Body of pancreas (tissue), 4 donors: Measurements from ENCODE around the gene FADS3. TPM values are rescaled to one million over a fixed set of nuclear protein-coding genes. Genes with fewer than 3 reads are reported as not detected.

Experiments
- ATAC-seq: fragments of 150-250 bp; one replicate; pipeline ENCODE4 v1.9.1; 2016
- DNase-seq, 4 donors: peaks; one replicate each; pipeline ENCODE4 v3.0.0-alpha.2; 2019
- H3K27ac ChIP-seq, 4 donors: fragments of 200-600 bp; sonication (generic); 1 replicate in 3 of 4; 2 replicates in 1 of 4; pipeline versions ENCODE4 v1.5.1 to v1.6.1; 2016 to 2019; ENCODE audit warnings: mild to moderate bottlenecking in 1 of 4, mixed read lengths in 1 of 4, moderate library complexity in 1 of 4
- H3K27me3 ChIP-seq, 2 donors: fragments of 200-600 bp; sonication (generic); one replicate each; pipeline ENCODE4 v1.6.0; 2016; ENCODE audit warnings: mild to moderate bottlenecking in 1 of 2
- H3K36me3 ChIP-seq, 2 donors: fragments of 200-600 bp; sonication (generic); replicated peaks in 1 of 2; 2 replicates each; pipeline ENCODE4 v1.5.1; 2016; ENCODE audit warnings: low read depth in 2 of 2; ENCODE audit not compliant: insufficient read depth in 1 of 2
- H3K4me1 ChIP-seq: fragments of 200-600 bp; sonication (generic); one replicate; pipeline ENCODE4 v1.6.0; 2016
- H3K4me3 ChIP-seq, 2 donors: fragments of 200-600 bp; sonication (generic); 1 replicate in 1 of 2; 2 replicates in 1 of 2; pipeline ENCODE4 v1.5.1; 2016 to 2019
- H3K9me3 ChIP-seq, 3 donors: fragments of 200-600 bp; sonication (generic); 1 replicate in 2 of 3; 2 replicates in 1 of 3; pipeline ENCODE4 v1.5.1; 2016
- CTCF ChIP-seq, 7 experiments: fragments of 450-650 bp in 4 of 7; fragments of 200-600 bp in 3 of 7; sonication (generic) in 3 of 7; IDR thresholded peaks; one replicate each; pipeline ENCODE4 v1.5.1; 2016 to 2019; ENCODE audit warnings: antibody characterized with exemption in 7 of 7
- POLR2A ChIP-seq, 3 donors: fragments of 450-650 bp; IDR thresholded peaks; one replicate each; pipeline ENCODE4 v1.6.1; 2016; ENCODE audit warnings: antibody characterized with exemption in 3 of 3, mild to moderate bottlenecking in 2 of 3
- WGBS, 2 donors: methylation state at CpG; one replicate each; pipeline ENCODE4 v1.1.5; 2017; 5-methylcytosine and 5-hydroxymethylcytosine counted together
- intact Hi-C: fragments of 100-400 bp; cut with DNase I; formaldehyde crosslinking; loops from one replicate; pipeline ENCODE4 v1.15.1; 2023
- total RNA-seq, 2 donors: library from RNA; depleted of rRNA; stranded (reverse); fragments of >200 nt; gene quantifications; one replicate each; pipeline ENCODE4 v1.1.0, GENCODE V29; 2016

FADS3 gene
- total RNA-seq, 2 donors from 2014 or later: 30.9 to 33.0 TPM

DNA sequence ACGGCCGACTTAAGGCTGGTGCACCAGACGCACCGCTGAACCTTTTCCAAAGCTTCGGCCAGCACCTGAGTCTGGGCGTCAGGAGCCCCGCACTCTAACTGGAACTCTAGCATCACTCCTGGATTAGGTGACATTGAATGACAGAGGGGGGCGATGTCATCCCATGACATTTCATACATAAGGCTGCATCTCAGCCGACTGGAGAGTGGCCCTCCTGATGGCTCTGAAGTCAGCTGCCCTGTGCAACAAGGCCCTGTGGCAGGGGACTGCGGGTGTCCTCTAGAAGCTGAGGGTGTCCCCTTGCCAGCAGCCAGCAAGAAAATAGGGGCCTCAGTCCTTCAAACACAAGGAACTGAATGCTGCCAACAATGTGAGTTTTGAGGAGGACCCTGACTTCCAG, 10.1 kb upstream of the FADS3 start:
- no peak for DNase-seq
- intact Hi-C loops: loop anchor here (5.0 kb wide), 2 partner anchors 46 to 156 kb away; no protein-coding TSS in a partner anchor
- ATAC-seq: no peak

GRCh38 chr11:61900251-61900650, 8.9 kb upstream of the FADS3 start:
- Histone ChIP-seq H3K36me3 (no peaks in the 10 kb centered on the region), H3K4me3 (no peak overlapping the region), H3K9me3 (no peaks in the 10 kb centered on the region), H3K27ac (no peak overlapping the region), H3K4me1 (no peaks in the 10 kb centered on the region), H3K27me3 (no peaks in the 10 kb centered on the region)
- 89 to 90% methylated on average over 16 to 17 of the region's 17 CpGs for WGBS, 2 donors
- ATAC-seq: no peak
- no peak for DNase-seq
- no peak for TF ChIP-seq POLR2A (IDR thresholded peaks at IDR 0.05)
- no peak for TF ChIP-seq CTCF (IDR thresholded peaks at IDR 0.05)
- intact Hi-C loops: loop anchor here (5.0 kb wide), 2 partner anchors 47 to 157 kb away; no protein-coding TSS in a partner anchor

More for the DNA sequence above, 10.1 kb upstream of the FADS3 start:
- no peaks in the 10 kb centered on the region for H3K36me3 ChIP-seq
- H3K4me3 ChIP-seq: no peak overlapping the region
- WGBS, 2 donors: 79 to 84% methylated on average over 10 of the region's 10 CpGs
- TF ChIP-seq CTCF (IDR thresholded peaks at IDR 0.05) (no peak), POLR2A (IDR thresholded peaks at IDR 0.05) (no peak)
- no peaks in the 10 kb centered on the region for H3K9me3 ChIP-seq
- H3K4me1 ChIP-seq: no peaks in the 10 kb centered on the region
- no peaks in the 10 kb centered on the region for H3K27me3 ChIP-seq
- no peak overlapping the region for H3K27ac ChIP-seq

DNA sequence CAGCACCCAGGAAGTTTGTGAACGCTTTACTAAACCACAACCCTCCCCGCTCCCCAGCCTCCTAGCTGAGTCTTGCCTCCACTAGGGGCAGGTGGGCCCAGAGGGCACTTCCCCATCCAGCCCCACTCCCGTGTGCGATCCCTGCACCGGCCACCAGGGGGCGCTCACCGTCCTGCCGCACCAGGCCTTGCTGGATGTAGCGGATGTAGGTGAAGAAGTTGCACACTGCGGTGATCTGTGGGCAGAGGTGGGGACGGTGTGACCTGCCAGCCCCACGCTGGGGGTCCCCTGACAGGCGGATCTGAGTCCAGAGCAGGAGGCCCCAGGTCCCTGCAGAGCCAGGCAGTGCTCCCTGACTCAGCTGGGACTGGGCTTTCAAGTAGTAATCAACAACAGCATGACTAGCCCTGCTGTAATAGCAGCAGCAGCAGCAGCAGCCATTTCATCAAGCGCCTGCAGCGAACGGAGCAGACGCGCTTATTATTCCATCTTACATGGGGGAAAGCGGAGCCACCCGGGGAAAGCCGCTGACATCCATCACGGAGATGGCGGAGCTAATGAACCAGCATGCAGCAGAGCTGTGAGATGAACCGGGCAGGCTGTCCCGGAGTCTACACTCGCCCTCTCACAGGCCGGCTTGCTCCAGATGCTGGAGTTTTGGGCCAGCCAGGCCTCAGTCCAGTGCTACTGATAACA, 7.9 kb upstream of the FADS3 start:
- no peaks in the 10 kb centered on the region for H3K4me1 ChIP-seq
- no peak overlapping the region for H3K4me3 ChIP-seq
- no peaks in the 10 kb centered on the region for H3K9me3 ChIP-seq
- intact Hi-C loops: no loop called here
- 35 to 61% methylated on average over 12 to 27 of the region's 27 CpGs for WGBS, 2 donors
- no peaks in the 10 kb centered on the region for H3K36me3 ChIP-seq
- peak; percentile 84 for ATAC-seq
- no peak overlapping the region for H3K27ac ChIP-seq
- TF ChIP-seq CTCF (IDR thresholded peaks at IDR 0.05) (peak; percentile 97 to 99 (median 98)), POLR2A (IDR thresholded peaks at IDR 0.05) (no peak)
- no peaks in the 10 kb centered on the region for H3K27me3 ChIP-seq
- peak; percentile 81 to 87 (median 84) for DNase-seq

DNA sequence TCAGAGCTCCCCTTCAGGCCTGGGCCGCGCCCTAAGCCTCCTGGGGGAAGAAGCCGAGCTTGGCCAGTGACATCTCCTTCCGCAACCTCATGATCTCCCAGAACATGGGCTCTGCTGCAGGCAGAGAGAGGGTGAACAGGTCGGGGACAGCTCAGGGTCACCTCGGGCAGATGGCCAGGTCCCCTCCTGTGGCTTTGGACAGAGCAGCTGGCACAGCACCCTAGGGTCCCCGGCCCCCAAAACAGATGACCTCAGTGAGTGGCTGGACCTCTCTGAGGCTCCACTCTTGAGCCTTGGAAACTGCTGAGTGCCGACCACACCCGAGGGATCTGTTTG, 6.9 kb upstream of the FADS3 start:
- ATAC-seq (no peak), DNase-seq (no peak)
- H3K36me3 ChIP-seq: no peaks in the 10 kb centered on the region
- no peaks in the 10 kb centered on the region for H3K4me1 ChIP-seq
- H3K4me3 ChIP-seq: no peak overlapping the region
- no peaks in the 10 kb centered on the region for H3K9me3 ChIP-seq
- no peak overlapping the region for H3K27ac ChIP-seq
- TF ChIP-seq CTCF (IDR thresholded peaks at IDR 0.05) (no peak), POLR2A (IDR thresholded peaks at IDR 0.05) (no peak)
- intact Hi-C loops: no loop called here
- no peaks in the 10 kb centered on the region for H3K27me3 ChIP-seq
- WGBS, 2 donors: 20 to 65% methylated on average over 3 to 9 of the region's 9 CpGs
